Spleen (tissue), 7 donors: Measurements from ENCODE around the gene PTGER3.

ENCODE experiments used
- CTCF ChIP-seq, 11 experiments: fragments of 200-600 bp in 7 of 11; fragments of 450-650 bp in 4 of 11; sonication (generic) in 4 of 11; IDR thresholded peaks in 8 of 11; conservative IDR thresholded peaks in 3 of 11; 1 replicate in 7 of 11; 2 replicates in 4 of 11; pipeline versions ENCODE4 v1.4.0 to v1.8.0; 2016 to 2021; ENCODE audit warnings: antibody characterized with exemption in 11 of 11, inconsistent platforms in 4 of 11, mild to moderate bottlenecking in 1 of 11
- POLR2A ChIP-seq, 3 donors: fragments of 450-650 bp; IDR thresholded peaks; one replicate each; pipeline ENCODE4 v1.5.1; 2017; ENCODE audit warnings: antibody characterized with exemption in 3 of 3, mild to moderate bottlenecking in 1 of 3
- donor health status: DM: no; HTN: no; CAD: no; lungs with moderate emphysema.
- donor health status: DM: no; HTN: no; CAD: no.
- donor health status: DM: no; HTN: no; CAD: no.

- no peak for TF ChIP-seq POLR2A (IDR thresholded peaks at IDR 0.05)
- TF ChIP-seq CTCF (IDR thresholded peaks at IDR 0.05 in 8 of 11, conservative IDR thresholded peaks at IDR 0.05 in 3 of 11), result no peak
These were observed 7.2 kb upstream of the PTGER3 start for GRCh38 chr1:71054791-71055190.
